Measurements from ENCODE around the gene COX7A2. TPM values are rescaled to one million over a fixed set of nuclear protein-coding genes. Genes with fewer than 3 reads are reported as not detected.

COX7A2 gene
- total RNA-seq, 1 experiment from 2014 or later: 524 TPM

- Histone ChIP-seq H3K4me2 (no peak overlapping the region), H4K20me1 (ENCODE audit: insufficient read depth) (no peaks in the 10 kb centered on the region), H3K9me3 (ENCODE audit: insufficient read depth, low read depth) (no peaks in the 10 kb centered on the region), H3K4me1 (replicated peaks; ENCODE audit: insufficient read depth) (no peaks in the 10 kb centered on the region), H3F3A (ENCODE audit: insufficient read depth, low read depth) (no peaks in the 10 kb centered on the region), H3K79me2 (ENCODE audit: low read depth) (no peaks in the 10 kb centered on the region), H3K27me3 (ENCODE audit: insufficient read depth, low read depth) (no peaks in the 10 kb centered on the region), H2AFZ (no peak overlapping the region), H3K27ac (no peak overlapping the region), H3K4me3 (no peak overlapping the region), H3K9me2 (ENCODE audit: insufficient read depth) (no peaks in the 10 kb centered on the region), H3K36me3 (ENCODE audit: low read depth) (no peaks in the 10 kb centered on the region)
- BruUV-seq (replicated peaks): no TSS peak
- TF ChIP-seq, protein P1, sequence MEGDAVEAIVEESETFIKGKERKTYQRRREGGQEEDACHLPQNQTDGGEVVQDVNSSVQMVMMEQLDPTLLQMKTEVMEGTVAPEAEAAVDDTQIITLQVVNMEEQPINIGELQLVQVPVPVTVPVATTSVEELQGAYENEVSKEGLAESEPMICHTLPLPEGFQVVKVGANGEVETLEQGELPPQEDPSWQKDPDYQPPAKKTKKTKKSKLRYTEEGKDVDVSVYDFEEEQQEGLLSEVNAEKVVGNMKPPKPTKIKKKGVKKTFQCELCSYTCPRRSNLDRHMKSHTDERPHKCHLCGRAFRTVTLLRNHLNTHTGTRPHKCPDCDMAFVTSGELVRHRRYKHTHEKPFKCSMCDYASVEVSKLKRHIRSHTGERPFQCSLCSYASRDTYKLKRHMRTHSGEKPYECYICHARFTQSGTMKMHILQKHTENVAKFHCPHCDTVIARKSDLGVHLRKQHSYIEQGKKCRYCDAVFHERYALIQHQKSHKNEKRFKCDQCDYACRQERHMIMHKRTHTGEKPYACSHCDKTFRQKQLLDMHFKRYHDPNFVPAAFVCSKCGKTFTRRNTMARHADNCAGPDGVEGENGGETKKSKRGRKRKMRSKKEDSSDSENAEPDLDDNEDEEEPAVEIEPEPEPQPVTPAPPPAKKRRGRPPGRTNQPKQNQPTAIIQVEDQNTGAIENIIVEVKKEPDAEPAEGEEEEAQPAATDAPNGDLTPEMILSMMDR (conservative IDR thresholded peaks at IDR 0.05): no peak
- TF ChIP-seq EZH2 (IDR thresholded peaks at IDR 0.05; ENCODE audit: low read depth): no peak
- no peak for DNase-seq
- CTCF ChIA-PET: interaction anchor here (0.6 to 1.2 kb wide), 2 partner anchors 11 to 12 kb away, joined by 4 read pairs; no protein-coding TSS in a partner anchor
- intact Hi-C loops (cut with micrococcal nuclease; ENCODE audit: unreplicated experiment): no loop called here
- POLR2A ChIA-PET (ENCODE audit: unreplicated experiment): no interaction called here
Measured at GRCh38 chr6:75221116-75221515, 22.5 kb downstream of the COX7A2 start.

GRCh38 chr6:75220357-75220756, 23.2 kb downstream of the COX7A2 start:
- H3K36me3 ChIP-seq (ENCODE audit: low read depth): no peaks in the 10 kb centered on the region
- BruUV-seq (replicated peaks): no TSS peak
- no peak overlapping the region for H3K27ac ChIP-seq
- POLR2A ChIA-PET (ENCODE audit: unreplicated experiment): no interaction called here
- H4K20me1 ChIP-seq (ENCODE audit: insufficient read depth): no peaks in the 10 kb centered on the region
- H3K79me2 ChIP-seq (ENCODE audit: low read depth): no peaks in the 10 kb centered on the region
- no peaks in the 10 kb centered on the region for H3K9me2 ChIP-seq (ENCODE audit: insufficient read depth)
- no peak for DNase-seq
- no peaks in the 10 kb centered on the region for H3K9me3 ChIP-seq (ENCODE audit: insufficient read depth, low read depth)
- TF ChIP-seq EZH2 (IDR thresholded peaks at IDR 0.05; ENCODE audit: low read depth): no peak
- TF ChIP-seq, protein P1 (conservative IDR thresholded peaks at IDR 0.05): no peak
- H3K4me2 ChIP-seq: no peak overlapping the region
- H3F3A ChIP-seq (ENCODE audit: insufficient read depth, low read depth): no peaks in the 10 kb centered on the region
- no peaks in the 10 kb centered on the region for H3K4me1 ChIP-seq (replicated peaks; ENCODE audit: insufficient read depth)
- H3K4me3 ChIP-seq: no peak overlapping the region
- CTCF ChIA-PET: interaction anchor here (1.2 kb wide), 1 partner anchor 11 kb away, joined by 4 read pairs; no protein-coding TSS in a partner anchor
- intact Hi-C loops (cut with micrococcal nuclease; ENCODE audit: unreplicated experiment): no loop called here
- no peaks in the 10 kb centered on the region for H3K27me3 ChIP-seq (ENCODE audit: insufficient read depth, low read depth)
- no peak overlapping the region for H2AFZ ChIP-seq

DNA sequence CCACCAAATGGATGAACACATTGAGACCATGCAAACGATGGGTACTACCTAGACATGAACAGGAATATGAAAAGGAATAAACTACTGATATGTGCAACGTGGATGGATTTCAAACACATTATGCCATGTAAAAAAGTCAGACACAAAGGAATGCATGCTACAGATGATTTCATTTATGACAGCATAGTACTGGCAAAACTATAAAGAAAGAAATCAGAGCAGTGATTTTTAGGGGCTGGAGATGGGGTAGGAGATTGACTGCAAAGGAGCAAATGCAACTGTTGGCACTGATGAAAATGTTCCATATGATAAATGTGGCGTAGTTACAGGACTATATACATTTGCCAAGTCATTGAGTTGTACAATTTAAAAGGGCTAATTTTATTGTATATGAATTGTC, 24.3 kb downstream of the COX7A2 start:
- Histone ChIP-seq H3F3A (ENCODE audit: insufficient read depth, low read depth) (no peaks in the 10 kb centered on the region), H4K20me1 (ENCODE audit: insufficient read depth) (no peaks in the 10 kb centered on the region), H3K9me3 (ENCODE audit: insufficient read depth, low read depth) (no peaks in the 10 kb centered on the region), H3K36me3 (ENCODE audit: low read depth) (no peaks in the 10 kb centered on the region), H3K79me2 (ENCODE audit: low read depth) (no peaks in the 10 kb centered on the region), H3K27ac (no peak overlapping the region), H2AFZ (no peak overlapping the region), H3K4me1 (replicated peaks; ENCODE audit: insufficient read depth) (no peaks in the 10 kb centered on the region), H3K27me3 (ENCODE audit: insufficient read depth, low read depth) (no peaks in the 10 kb centered on the region), H3K4me2 (no peak overlapping the region), H3K9me2 (ENCODE audit: insufficient read depth) (no peaks in the 10 kb centered on the region), H3K4me3 (no peak overlapping the region)
- no TSS peak for BruUV-seq (replicated peaks)
- no peak for DNase-seq
- CTCF ChIA-PET: no interaction called here
- intact Hi-C loops (cut with micrococcal nuclease; ENCODE audit: unreplicated experiment): no loop called here
- POLR2A ChIA-PET (ENCODE audit: unreplicated experiment): no interaction called here
- TF ChIP-seq, protein P1 (conservative IDR thresholded peaks at IDR 0.05): no peak
- no peak for TF ChIP-seq EZH2 (IDR thresholded peaks at IDR 0.05; ENCODE audit: low read depth)
